ENCODE measurements around the gene PLB1. TPM values are rescaled to one million over a fixed set of nuclear protein-coding genes. Genes with fewer than 3 reads are reported as not detected.

PLB1 gene
- total RNA-seq, 2 donors from 2014 or later: 0.39 to 0.89 TPM

DNA sequence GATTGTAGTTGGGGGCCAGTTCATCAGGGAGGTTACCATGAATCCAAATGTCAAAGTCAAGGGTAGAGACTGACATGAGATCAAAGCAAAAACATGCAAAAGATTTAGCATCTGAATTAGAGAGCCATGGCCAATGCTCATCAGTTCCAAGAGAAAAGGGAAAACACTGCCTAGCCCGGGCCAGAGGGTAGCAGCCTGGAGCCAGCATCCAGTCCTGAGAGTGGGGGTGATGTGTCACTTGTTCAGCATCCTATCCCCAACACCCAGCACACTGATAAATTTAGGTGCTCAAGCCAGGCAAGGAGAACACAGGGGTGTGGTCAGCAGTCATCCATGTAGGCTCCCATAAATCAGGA is 178.8 kb downstream of the PLB1 start:
- H3K9me3 Mint-ChIP-seq: peaks cover 10 to 26% of the 10 kb centered on the region in 2 donors
- H3K36me3 Mint-ChIP-seq: peaks cover 17 to 25% of the 10 kb centered on the region in 2 donors
- no peak for ATAC-seq
- no peak overlapping the region for H3K27ac Mint-ChIP-seq
- no peak for DNase-seq (ENCODE audit: low spot score in 2 of 2)

DNA sequence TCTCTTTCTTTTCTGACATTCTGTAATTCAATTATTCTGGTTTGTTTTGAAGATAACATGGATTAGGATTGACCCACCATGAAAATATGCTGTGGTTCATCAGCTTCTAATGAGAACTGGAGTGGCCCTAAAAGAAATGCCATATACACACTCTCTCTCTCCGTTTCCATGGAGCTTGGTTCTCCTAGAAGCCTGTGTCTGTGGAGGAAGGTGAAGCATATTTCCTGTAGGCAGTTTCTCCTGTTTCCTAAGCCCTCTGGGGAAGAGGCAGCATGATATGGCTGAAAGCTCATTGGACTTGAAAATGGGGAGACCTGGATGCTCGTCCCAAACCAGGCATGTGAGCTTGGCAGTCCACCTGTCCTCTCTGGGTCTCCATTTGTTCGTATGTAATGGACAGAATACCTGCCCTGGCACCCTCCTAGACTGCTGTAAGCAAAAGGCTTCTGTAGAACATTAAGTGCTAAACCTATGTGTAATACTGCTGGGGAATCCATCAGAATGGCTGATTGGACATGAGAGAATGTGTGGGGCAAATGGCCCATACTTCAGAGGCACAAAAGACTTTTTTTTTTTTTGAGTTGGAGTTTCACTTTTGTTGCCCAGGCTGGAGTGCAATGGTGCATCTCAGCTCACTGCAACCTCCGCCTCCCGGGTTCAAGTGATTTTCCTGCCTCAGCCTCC is 180.4 kb downstream of the PLB1 start:
- ATAC-seq (no peak), DNase-seq (ENCODE audit: low spot score in 2 of 2) (no peak)
- H3K9me3 Mint-ChIP-seq: peaks cover 10 to 26% of the 10 kb centered on the region in 2 donors
- no peak overlapping the region for H3K27ac Mint-ChIP-seq
- peaks cover 16 to 24% of the 10 kb centered on the region in 2 donors for H3K36me3 Mint-ChIP-seq

DNA sequence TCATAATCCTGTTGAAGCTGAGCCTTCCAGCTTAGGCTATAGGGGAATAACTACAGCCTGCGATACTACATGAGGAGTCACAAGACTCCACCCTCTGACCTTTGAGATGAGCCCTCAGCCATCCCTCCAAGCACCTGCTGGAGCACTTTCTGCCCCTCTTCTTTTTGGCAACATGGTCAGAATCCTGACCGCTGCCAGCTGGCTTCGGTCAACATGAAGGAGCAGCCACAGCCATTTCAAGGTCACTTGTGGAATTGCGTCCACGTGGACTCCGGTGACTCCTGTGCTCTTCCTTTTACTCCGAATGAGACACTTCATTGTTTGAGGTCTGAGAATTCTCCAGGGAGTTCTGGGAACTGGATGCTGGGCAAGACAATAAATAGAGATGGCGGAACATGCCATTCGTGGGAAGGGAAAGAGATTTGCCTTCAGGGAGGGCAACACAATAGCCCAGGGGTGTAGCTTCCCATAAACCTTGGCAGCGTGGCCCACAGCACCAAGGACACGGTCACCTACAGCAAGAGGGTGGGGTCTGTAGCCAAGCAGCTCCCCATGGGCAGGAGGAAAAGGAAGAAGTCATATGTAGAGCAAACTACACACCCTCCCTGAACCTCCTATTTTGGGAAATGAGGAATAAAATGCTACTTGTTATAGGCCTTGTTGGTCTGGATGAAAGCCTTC is 182.5 kb downstream of the PLB1 start:
- Mint-ChIP-seq H3K27ac (no peak overlapping the region), H3K9me3 (peaks cover 0 to 8% of the 10 kb centered on the region in 2 donors)

DNA sequence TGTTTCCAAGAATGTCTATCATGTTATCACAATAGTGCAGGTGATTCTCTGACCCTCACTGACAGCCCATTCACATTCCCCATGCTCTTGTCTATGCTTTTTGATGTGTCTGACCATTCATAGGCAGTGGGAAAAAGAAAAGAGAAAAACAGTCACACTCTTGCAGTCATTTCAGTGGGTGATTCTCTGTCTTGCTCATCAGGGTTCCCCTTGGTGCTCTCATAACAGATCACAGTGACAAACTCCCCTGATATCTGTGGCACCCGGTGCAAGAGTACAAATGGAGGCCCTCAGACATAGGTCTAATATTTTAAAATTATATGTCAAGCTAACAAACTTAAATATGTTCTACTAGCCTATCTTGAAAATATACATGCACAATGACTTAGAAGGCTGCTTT is 183.1 kb downstream of the PLB1 start:
- peak in 1 of 2 donors; percentile 22 for DNase-seq (ENCODE audit: low spot score in 2 of 2)
- no peak overlapping the region for H3K27ac Mint-ChIP-seq
- peaks cover 0 to 8% of the 10 kb centered on the region in 2 donors for H3K9me3 Mint-ChIP-seq
- peak in 1 of 2 donors; percentile 83 for ATAC-seq
- H3K36me3 Mint-ChIP-seq: no peaks in the 10 kb centered on the region

More for the DNA sequence above, 182.5 kb downstream of the PLB1 start:
- ATAC-seq (no peak), DNase-seq (ENCODE audit: low spot score in 2 of 2) (no peak)
- H3K36me3 Mint-ChIP-seq: peaks cover 0 to 4% of the 10 kb centered on the region in 2 donors

DNA sequence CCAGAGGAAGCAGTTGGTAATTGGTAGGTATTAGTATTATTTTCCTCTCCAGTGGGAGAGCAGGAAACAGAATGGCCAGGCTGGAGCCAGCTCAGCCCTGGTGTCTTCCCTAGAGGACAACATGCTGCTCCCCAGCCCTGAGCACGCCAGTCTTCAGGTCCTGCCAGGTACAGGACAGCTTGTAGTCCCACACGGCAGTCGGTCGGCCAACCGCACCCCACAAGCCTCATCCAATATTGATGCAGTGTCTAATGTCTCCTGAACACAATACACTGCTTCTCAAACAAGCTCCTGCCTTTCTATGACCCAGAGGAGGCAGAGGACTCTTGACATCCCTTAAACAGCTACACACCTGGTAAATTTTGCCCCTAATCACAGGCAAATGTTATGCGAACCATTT is 184.8 kb downstream of the PLB1 start:
- DNase-seq (ENCODE audit: low spot score in 2 of 2): no peak

DNA sequence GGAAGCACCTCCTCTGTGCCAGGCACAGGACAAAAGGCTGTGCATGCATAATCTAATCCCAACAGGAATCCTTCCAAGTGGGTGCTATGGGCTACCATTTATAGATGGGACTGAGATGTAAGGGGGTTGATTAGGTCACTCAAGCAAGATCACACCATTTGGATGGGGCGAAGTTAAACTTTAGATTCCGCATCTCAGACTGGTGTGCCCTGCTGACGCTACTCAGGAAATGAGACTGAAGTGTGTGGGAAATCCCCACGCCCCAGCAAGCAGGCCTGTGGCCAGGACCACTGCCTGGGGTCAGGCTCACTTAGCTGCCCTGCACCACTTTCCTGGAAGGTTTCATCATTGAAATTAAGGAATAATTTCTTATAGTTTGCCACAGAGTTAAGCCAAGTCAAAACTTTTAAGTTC is 185.3 kb downstream of the PLB1 start:
- Mint-ChIP-seq H3K27ac (peak overlapping the region; percentile 77 to 92), H3K36me3 (no peaks in the 10 kb centered on the region), H3K9me3 (no peaks in the 10 kb centered on the region)
- DNase-seq (ENCODE audit: low spot score in 2 of 2) (peak; percentile 53 to 69), ATAC-seq (peak; percentile 84 to 99)

More for the DNA sequence above, 184.8 kb downstream of the PLB1 start:
- H3K9me3 Mint-ChIP-seq: no peaks in the 10 kb centered on the region
- H3K36me3 Mint-ChIP-seq: no peaks in the 10 kb centered on the region
- ATAC-seq: peak in 1 of 2 donors; percentile 1
- peak overlapping the region in 1 of 2 donors; percentile 77 for H3K27ac Mint-ChIP-seq

DNA sequence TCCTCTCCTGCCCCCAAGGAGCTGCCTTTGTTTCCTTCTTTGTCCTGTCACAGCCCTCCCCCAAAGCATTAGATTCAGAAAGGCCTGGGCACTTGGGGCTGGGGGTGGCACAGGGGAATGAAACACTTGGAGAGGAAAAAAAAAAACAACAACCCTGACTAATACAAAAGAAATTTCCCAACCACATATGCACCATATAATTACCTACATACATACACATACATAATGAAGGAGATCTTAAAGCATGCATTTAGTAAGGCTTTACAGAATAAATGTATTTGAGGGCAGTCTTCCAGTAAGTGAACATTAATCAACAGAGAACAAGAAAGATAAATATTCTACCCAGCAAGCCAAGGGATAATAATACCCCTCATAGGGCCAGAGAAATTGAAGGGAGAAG is 185.7 kb downstream of the PLB1 start:
- Mint-ChIP-seq H3K27ac (peak overlapping the region; percentile 77 to 92), H3K36me3 (no peaks in the 10 kb centered on the region), H3K9me3 (no peaks in the 10 kb centered on the region)
- ATAC-seq: peak; percentile 32 to 46
- DNase-seq (ENCODE audit: low spot score in 2 of 2): no peak

DNA sequence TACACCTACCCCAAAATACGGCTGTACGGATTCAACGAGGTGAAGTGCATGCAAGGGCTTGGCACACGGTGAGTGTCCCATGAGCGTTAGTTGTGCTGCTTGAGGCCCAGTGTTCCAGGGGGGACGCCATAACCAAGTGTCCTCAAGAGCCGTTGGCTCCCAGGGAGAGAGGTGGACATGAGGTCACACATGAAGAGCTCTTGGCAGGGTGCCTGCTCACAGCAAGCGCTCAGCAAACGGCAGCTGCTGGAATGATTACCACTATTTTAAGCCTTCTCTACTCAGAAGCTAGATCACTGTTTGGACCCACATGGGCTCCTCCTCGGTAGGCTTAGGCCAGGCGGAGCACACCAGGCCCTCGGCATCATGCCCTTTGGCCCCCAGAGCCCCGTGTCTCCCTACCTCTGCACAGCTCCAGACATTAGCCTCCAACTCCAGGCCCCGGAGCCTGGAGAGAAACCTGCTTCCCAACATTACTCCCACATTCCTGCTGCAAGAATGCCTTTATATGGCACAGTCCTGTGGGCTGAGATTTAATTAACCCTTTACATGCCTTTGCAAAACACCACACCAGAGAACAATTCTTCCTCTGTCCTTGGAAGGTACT is 187.3 kb downstream of the PLB1 start:
- ATAC-seq: no peak
- Mint-ChIP-seq H3K36me3 (no peaks in the 10 kb centered on the region), H3K9me3 (no peaks in the 10 kb centered on the region)

DNA sequence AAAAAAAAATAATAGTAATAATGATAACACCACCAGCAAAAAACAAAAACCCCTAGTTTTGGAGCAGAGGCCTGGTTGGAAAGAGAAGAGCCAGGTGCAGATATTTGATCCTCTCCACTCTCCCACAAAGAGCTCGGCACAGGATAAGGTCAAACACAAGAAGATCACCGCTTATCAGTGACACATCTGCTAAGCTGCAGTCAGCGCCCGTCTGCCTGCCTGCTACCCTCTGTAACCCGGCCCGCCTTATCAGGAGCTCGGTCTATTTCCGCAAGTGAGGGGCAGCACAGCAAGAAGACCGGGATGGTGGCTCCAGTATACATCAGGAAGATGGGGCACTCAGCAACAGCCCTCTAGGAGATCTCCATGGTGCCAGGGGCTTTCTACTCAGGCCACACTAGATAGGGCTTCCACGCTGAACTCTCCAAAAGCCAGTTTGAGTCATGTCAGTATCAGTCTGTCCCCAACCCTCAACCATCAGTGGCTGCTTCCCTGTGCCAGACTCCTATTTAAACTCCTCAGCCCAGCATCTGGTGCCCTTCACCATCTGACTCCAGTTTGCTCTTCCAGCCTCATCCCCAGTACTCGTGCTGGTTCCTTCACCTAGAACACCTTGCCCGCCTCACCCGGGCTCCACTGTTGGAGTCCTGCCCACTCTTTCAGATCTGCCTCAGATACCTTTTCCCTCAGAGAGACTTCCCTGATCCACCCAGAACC is 188.4 kb downstream of the PLB1 start:
- H3K27ac Mint-ChIP-seq: peak overlapping the region in 1 of 2 donors; percentile 15
- no peak for DNase-seq (ENCODE audit: low spot score in 2 of 2)
- no peaks in the 10 kb centered on the region for H3K9me3 Mint-ChIP-seq
- no peak for ATAC-seq
- no peaks in the 10 kb centered on the region for H3K36me3 Mint-ChIP-seq

More for the DNA sequence above, 187.3 kb downstream of the PLB1 start:
- no peak for DNase-seq (ENCODE audit: low spot score in 2 of 2)
- H3K27ac Mint-ChIP-seq: no peak overlapping the region

DNA sequence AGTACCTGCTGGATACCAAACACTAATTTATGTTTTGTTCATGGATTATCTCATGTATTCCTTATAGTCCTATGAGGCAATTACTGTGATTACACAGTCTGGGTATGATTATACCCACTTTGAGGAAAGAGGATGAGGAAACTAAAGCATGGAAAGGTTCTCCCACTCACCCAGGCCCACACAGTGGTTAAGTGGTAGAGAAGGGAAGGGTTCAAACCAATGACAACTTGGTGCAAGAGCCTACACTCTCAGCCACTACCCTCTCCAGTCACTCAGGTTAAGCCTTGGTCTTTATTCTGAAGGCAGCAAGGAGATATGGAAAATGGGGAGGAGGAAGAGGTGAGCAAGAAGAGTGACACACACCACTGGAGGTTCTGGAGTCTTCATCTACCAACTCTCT is 191.3 kb downstream of the PLB1 start:
- Mint-ChIP-seq H3K9me3 (no peaks in the 10 kb centered on the region), H3K27ac (no peak overlapping the region), H3K36me3 (no peaks in the 10 kb centered on the region)
- ATAC-seq (peak; percentile 34 to 40), DNase-seq (ENCODE audit: low spot score in 2 of 2) (no peak)

DNA sequence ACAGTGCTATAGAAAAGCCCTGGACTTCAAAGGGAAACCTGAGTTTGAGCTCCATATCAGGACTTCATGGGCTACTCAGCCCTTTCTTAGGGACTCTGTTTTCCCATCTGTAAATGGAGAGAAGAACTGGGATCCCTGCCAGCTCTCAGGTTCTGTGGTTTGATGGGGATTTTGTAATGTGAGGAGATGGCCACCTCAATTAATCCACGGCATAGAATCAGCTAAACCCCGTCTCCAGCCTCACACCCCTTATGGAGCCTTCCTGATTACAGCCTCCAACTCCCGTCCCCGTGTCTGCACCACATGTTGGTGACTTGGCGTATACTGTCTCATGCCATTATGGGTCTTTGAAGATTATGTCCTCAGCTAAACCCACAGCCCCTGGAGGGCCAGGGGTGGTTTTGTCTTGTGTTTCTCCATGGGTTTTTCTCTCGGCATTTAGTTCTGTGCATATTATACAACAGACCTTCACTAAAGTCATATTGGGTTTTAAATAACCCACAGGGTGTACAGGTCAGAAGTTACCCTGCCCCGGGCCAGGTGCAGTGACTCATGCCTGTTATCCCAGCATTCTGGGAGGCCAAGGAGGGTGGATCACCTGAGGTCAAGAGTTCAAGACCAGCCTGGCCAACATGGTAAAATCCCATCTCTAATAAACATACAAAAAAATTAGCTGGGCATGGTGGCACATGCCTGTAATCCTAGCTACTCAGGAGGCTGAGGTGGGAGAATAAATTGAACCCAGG is 192.0 kb downstream of the PLB1 start:
- peak overlapping the region in 1 of 2 donors; percentile 28 for H3K27ac Mint-ChIP-seq
- no peaks in the 10 kb centered on the region for H3K9me3 Mint-ChIP-seq
- no peaks in the 10 kb centered on the region for H3K36me3 Mint-ChIP-seq
- ATAC-seq (peak in 1 of 2 donors; percentile 11), DNase-seq (ENCODE audit: low spot score in 2 of 2) (no peak)

DNA sequence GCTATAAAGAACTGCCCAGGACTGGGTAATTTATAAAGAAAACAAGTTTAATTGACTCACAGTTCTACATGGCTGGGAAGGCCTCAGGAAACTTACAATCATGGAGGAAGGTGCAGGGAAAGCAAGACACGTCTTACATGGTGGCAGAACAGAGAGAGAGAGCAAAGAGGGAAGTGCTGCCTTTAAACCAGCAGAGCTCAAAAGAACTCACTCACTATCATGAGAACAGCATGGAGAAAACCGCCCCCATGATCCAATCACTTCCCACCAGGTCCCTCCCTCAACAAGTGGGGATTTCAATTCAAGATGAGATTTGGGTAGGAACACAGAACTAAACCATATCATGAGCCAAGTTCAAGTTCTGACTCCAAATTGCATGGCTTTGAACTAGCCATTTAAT is 193.0 kb downstream of the PLB1 start:
- no peaks in the 10 kb centered on the region for H3K36me3 Mint-ChIP-seq
- DNase-seq (ENCODE audit: low spot score in 2 of 2) (no peak), ATAC-seq (no peak)
- H3K9me3 Mint-ChIP-seq: no peaks in the 10 kb centered on the region
- no peak overlapping the region for H3K27ac Mint-ChIP-seq

DNA sequence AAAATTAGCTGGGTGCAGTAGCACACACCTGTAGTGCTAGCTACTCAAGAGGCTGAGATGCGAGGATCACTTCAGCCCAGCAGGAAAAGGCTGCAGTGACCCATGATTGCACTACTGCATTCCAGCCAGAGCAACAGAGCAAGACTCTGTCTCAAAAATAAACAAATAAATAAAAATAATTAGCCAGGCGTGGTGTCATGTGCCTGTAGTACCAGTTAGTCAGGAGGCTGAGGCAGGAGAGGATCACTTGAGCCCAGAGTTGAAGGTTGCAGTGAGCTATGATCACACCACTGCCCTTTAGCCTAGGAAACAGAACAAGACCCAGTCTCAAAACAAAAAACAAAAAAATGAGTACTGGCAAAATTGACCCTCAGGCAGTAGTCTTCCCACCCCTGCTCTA is 193.9 kb downstream of the PLB1 start:
- ATAC-seq: no peak
- no peak overlapping the region for H3K27ac Mint-ChIP-seq
- H3K36me3 Mint-ChIP-seq: no peaks in the 10 kb centered on the region
- DNase-seq (ENCODE audit: low spot score in 2 of 2): no peak
- H3K9me3 Mint-ChIP-seq: no peaks in the 10 kb centered on the region

DNA sequence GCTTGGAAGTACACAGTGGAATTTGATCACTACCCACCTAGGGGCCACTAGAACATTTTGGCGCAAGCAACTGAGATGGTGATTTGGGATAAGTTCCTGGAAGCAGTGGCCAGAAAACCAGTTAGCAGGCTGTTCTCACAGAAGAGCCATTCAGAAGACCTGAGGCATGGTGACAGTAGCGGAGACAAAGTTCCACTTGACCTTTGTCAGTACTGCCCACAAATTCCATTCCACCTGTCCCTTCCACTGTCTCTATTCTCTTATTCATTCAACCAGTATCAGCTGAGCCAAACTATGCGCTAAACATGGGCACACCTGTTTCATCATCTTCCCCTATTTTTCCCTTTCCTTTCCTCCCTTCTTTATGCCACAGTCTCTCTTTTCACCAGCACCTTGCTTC is 196.6 kb downstream of the PLB1 start:
- Mint-ChIP-seq H3K27ac (peak overlapping the region in 1 of 2 donors; percentile 7), H3K36me3 (no peaks in the 10 kb centered on the region), H3K9me3 (no peaks in the 10 kb centered on the region)
- no peak for ATAC-seq
- DNase-seq (ENCODE audit: low spot score in 2 of 2): no peak

DNA sequence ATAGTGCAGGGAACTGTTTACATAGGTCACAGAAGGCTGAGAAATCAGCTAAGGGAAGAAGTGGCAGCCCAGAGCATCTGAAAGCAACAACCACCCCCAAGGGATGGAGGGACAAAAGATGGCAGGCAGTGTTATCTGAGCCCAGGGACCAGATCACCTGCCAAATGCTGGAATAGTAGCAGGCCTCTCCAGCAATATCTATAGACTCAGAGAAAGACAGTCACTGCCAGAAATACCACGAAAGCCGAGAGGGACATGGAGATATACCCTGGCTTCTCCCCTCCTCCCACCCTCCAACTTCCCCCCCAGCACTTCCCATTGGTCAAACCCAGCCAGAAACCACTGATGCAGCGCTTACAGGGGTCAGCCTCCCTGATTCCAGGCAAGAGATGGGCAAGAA is 197.4 kb downstream of the PLB1 start:
- ATAC-seq (no peak), DNase-seq (ENCODE audit: low spot score in 2 of 2) (no peak)
- Mint-ChIP-seq H3K36me3 (no peaks in the 10 kb centered on the region), H3K9me3 (no peaks in the 10 kb centered on the region), H3K27ac (peak overlapping the region in 1 of 2 donors; percentile 7)

All from activated naive CD4-positive, alpha-beta T cell treated with anti-CD3 and anti-CD28 coated beads, Interleukin-2, amount 50 U/mL, for 72 hours (primary cell).